ENCODE measurements around the gene ACTR2.

The ACTR2 gene

GRCh38 chr2:65294701-65295100, 67.1 kb downstream of the ACTR2 start:
- TF ChIP-seq CTCF (conservative IDR thresholded peaks at IDR 0.05), result no peak

GRCh38 chr2:65296971-65297370, 69.3 kb downstream of the ACTR2 start:
- no peak overlapping the region for H3K27ac ChIP-seq

More at GRCh38 chr2:65294701-65295100, 67.1 kb downstream of the ACTR2 start:
- H3K27ac ChIP-seq, result no peak overlapping the region

GRCh38 chr2:65297544-65297943, 69.9 kb downstream of the ACTR2 start:
- TF ChIP-seq CTCF (conservative IDR thresholded peaks at IDR 0.05), result no peak
- no peak overlapping the region for H3K27ac ChIP-seq

More at GRCh38 chr2:65296971-65297370, 69.3 kb downstream of the ACTR2 start:
- no peak for TF ChIP-seq CTCF (conservative IDR thresholded peaks at IDR 0.05)

- H3K27ac ChIP-seq, result no peak overlapping the region
- TF ChIP-seq CTCF (conservative IDR thresholded peaks at IDR 0.05), result no peak
These were observed 70.5 kb downstream of the ACTR2 start for GRCh38 chr2:65298089-65298488.

GRCh38 chr2:65299246-65299645, 71.6 kb downstream of the ACTR2 start:
- H3K27ac ChIP-seq, result peak overlapping the region; percentile 78; the same call in 1 of the 2 replicates
- TF ChIP-seq CTCF (conservative IDR thresholded peaks at IDR 0.05), result no peak

GRCh38 chr2:65300134-65300760, 72.6 kb downstream of the ACTR2 start:
- TF ChIP-seq CTCF (conservative IDR thresholded peaks at IDR 0.05), result no peak

GRCh38 chr2:65300761-65301711, 73.4 kb downstream of the ACTR2 start:
- no peak for TF ChIP-seq CTCF (conservative IDR thresholded peaks at IDR 0.05)
- H3K27ac ChIP-seq, result peak overlapping the region; percentile 78

More at GRCh38 chr2:65300134-65300760, 72.6 kb downstream of the ACTR2 start:
- H3K27ac ChIP-seq, result peak overlapping the region; percentile 78
